ENCODE measurements around the gene PPTC7.

The PPTC7 gene

DNA sequence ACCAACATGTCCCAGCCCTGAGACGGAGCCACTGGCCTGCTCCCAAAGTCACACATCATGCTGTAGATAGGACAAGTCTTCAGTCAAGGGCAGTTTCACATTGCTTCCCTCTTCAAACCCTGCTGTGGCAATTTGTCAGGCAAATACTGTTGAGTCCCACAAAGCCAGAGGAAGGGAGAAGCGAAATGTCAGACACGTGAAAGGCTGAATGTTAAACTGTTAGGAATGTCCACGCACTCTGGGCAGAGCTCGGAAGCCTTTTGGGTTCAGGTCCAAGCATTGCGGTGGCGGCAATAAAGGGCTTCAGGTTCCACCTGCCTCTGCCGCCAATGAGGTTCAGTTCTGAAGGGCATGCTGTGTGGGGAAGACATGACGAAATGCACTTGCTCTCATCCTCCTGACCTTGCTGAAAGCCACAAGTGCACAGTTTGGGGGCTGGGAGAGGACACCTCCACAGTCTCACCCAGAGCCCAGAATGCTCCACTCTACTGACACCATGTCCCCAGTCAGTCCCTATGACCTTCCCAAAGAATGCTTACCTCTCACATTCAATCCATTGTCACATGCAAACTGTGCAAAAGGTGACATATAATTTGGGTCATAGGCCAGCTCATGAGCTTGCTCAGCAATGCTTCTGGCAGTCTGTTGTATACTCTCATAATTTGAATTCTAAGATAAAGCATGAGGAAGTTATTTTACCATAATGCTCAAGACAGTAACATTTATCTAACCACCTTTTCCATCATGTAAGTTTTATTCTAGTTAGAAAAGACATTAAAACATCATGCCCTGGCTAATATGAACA is 45.3 kb downstream of the PPTC7 start (continued):
- TF ChIP-seq, protein P1, sequence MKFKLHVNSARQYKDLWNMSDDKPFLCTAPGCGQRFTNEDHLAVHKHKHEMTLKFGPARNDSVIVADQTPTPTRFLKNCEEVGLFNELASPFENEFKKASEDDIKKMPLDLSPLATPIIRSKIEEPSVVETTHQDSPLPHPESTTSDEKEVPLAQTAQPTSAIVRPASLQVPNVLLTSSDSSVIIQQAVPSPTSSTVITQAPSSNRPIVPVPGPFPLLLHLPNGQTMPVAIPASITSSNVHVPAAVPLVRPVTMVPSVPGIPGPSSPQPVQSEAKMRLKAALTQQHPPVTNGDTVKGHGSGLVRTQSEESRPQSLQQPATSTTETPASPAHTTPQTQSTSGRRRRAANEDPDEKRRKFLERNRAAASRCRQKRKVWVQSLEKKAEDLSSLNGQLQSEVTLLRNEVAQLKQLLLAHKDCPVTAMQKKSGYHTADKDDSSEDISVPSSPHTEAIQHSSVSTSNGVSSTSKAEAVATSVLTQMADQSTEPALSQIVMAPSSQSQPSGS (tag by site-specific recombination; IDR thresholded peaks at IDR 0.05; ENCODE audit: low read depth), result peak; percentile 25; the same call in 1 of the 2 replicates
- TF ChIP-seq ZNF843 (tag by site-specific recombination; IDR thresholded peaks at IDR 0.05), result peak; percentile 44; the same call in 1 of the 2 replicates
- peak; percentile 83 for TF ChIP-seq GLIS1 (tag by site-specific recombination; IDR thresholded peaks at IDR 0.05)
- peak; percentile 88 for TF ChIP-seq SCRT1 (tag by site-specific recombination; IDR thresholded peaks at IDR 0.05; ENCODE audit: borderline replicate concordance)
- TF ChIP-seq ZIC2 (tag by site-specific recombination; IDR thresholded peaks at IDR 0.05), result peak; percentile 63; the same call in 1 of the 2 replicates
- TF ChIP-seq ZNF335 (tag by site-specific recombination; conservative IDR thresholded peaks at IDR 0.05), result peak; percentile 61
- TF ChIP-seq IKZF3 (tag by site-specific recombination; IDR thresholded peaks at IDR 0.05), result peak; percentile 55
- TF ChIP-seq ZBTB7A (tag by site-specific recombination; IDR thresholded peaks at IDR 0.05; ENCODE audit: low read depth), result no peak
- peak; percentile 24; the same call in 1 of the 2 replicates for TF ChIP-seq ZNF394 (tag by site-specific recombination; IDR thresholded peaks at IDR 0.05; ENCODE audit: borderline replicate concordance)
- TF ChIP-seq, protein P2, sequence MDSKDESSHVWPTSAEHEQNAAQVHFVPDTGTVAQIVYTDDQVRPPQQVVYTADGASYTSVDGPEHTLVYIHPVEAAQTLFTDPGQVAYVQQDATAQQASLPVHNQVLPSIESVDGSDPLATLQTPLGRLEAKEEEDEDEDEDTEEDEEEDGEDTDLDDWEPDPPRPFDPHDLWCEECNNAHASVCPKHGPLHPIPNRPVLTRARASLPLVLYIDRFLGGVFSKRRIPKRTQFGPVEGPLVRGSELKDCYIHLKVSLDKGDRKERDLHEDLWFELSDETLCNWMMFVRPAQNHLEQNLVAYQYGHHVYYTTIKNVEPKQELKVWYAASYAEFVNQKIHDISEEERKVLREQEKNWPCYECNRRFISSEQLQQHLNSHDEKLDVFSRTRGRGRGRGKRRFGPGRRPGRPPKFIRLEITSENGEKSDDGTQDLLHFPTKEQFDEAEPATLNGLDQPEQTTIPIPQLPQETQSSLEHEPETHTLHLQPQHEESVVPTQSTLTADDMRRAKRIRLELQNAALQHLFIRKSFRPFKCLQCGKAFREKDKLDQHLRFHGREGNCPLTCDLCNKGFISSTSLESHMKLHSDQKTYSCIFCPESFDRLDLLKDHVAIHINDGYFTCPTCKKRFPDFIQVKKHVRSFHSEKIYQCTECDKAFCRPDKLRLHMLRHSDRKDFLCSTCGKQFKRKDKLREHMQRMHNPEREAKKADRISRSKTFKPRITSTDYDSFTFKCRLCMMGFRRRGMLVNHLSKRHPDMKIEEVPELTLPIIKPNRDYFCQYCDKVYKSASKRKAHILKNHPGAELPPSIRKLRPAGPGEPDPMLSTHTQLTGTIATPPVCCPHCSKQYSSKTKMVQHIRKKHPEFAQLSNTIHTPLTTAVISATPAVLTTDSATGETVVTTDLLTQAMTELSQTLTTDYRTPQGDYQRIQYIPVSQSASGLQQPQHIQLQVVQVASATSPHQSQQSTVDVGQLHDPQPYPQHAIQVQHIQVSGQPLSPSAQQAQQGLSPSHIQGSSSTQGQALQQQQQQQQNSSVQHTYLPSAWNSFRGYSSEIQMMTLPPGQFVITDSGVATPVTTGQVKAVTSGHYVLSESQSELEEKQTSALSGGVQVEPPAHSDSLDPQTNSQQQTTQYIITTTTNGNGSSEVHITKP (tag by site-specific recombination; IDR thresholded peaks at IDR 0.05), result peak; percentile 53
- TF ChIP-seq, protein P3, sequence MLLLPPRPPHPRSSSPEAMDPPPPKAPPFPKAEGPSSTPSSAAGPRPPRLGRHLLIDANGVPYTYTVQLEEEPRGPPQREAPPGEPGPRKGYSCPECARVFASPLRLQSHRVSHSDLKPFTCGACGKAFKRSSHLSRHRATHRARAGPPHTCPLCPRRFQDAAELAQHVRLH (tag by site-specific recombination; IDR thresholded peaks at IDR 0.05), result 0 out of 2 replicates have a peak, but pooled peaks have one; percentile 9
- TF ChIP-seq, protein P4, sequence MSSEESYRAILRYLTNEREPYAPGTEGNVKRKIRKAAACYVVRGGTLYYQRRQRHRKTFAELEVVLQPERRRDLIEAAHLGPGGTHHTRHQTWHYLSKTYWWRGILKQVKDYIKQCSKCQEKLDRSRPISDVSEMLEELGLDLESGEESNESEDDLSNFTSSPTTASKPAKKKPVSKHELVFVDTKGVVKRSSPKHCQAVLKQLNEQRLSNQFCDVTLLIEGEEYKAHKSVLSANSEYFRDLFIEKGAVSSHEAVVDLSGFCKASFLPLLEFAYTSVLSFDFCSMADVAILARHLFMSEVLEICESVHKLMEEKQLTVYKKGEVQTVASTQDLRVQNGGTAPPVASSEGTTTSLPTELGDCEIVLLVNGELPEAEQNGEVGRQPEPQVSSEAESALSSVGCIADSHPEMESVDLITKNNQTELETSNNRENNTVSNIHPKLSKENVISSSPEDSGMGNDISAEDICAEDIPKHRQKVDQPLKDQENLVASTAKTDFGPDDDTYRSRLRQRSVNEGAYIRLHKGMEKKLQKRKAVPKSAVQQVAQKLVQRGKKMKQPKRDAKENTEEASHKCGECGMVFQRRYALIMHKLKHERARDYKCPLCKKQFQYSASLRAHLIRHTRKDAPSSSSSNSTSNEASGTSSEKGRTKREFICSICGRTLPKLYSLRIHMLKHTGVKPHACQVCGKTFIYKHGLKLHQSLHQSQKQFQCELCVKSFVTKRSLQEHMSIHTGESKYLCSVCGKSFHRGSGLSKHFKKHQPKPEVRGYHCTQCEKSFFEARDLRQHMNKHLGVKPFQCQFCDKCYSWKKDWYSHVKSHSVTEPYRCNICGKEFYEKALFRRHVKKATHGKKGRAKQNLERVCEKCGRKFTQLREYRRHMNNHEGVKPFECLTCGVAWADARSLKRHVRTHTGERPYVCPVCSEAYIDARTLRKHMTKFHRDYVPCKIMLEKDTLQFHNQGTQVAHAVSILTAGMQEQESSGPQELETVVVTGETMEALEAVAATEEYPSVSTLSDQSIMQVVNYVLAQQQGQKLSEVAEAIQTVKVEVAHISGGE (tag by site-specific recombination; conservative IDR thresholded peaks at IDR 0.05; ENCODE audit: low read depth), result no peak
- no peak for TF ChIP-seq ZNF548 (tag by site-specific recombination; IDR thresholded peaks at IDR 0.05)
- peak; percentile 52; the same call in 1 of the 2 replicates for TF ChIP-seq ZNF24 (tag by site-specific recombination; IDR thresholded peaks at IDR 0.05)
- no peak for TF ChIP-seq ZBTB1 (tag by site-specific recombination; IDR thresholded peaks at IDR 0.05)
- TF ChIP-seq, protein P5, sequence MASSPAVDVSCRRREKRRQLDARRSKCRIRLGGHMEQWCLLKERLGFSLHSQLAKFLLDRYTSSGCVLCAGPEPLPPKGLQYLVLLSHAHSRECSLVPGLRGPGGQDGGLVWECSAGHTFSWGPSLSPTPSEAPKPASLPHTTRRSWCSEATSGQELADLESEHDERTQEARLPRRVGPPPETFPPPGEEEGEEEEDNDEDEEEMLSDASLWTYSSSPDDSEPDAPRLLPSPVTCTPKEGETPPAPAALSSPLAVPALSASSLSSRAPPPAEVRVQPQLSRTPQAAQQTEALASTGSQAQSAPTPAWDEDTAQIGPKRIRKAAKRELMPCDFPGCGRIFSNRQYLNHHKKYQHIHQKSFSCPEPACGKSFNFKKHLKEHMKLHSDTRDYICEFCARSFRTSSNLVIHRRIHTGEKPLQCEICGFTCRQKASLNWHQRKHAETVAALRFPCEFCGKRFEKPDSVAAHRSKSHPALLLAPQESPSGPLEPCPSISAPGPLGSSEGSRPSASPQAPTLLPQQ (tag by site-specific recombination; IDR thresholded peaks at IDR 0.05), result 0 out of 2 replicates have a peak, but pooled peaks have one; percentile 50
